ENCODE data around the gene SOX9. TPM values are rescaled to one million over a fixed set of nuclear protein-coding genes. Genes with fewer than 3 reads are reported as not detected.
A peak's percentile ranks its signal among the peaks of the same experiment; 100 is the strongest.

SOX9 gene
- total RNA-seq (ENCODE audit: unreplicated experiment) = 1.6 TPM
- long read RNA-seq = 0 reads

DNA sequence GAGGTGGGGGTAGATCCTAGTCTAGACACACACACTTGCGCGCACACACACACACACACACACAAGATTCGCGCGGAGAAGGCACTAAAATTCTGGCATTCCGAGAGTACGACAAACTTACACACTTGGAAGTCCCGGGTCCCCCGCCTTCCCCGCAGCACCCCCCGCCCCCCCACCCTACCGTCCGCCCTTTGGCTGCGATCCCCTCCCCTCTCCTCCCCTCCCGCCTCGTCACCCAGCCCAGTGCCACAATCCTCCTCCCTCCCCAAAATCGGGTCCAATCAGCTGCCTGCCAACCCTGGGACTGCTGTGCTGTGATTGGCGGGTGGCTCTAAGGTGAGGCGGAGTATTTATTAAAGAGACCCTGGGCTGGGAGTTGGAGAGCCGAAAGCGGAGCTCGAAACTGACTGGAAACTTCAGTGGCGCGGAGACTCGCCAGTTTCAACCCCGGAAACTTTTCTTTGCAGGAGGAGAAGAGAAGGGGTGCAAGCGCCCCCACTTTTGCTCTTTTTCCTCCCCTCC lies at the start of gene SOX9:
TSS of gene SOX9 (plus strand) at position 379 of the 522 bp plus-strand sequence. CDS start 372 bp downstream, outside the sequence.
- Mint-ChIP-seq H3K9me3 (ENCODE audit: unreplicated experiment) (peaks cover 10% of the 10 kb centered on the region), H3K4me3 (ENCODE audit: unreplicated experiment) (peak within 1 kb of the TSS; percentile 85), H3K27ac (ENCODE audit: unreplicated experiment) (no peak within 1 kb of the TSS), H3K27me3 (ENCODE audit: unreplicated experiment) (peaks cover 31% of the 10 kb centered on the region), H3K4me1 (ENCODE audit: low read depth, unreplicated experiment) (peaks cover 16% of the 10 kb centered on the region), H3K36me3 (ENCODE audit: unreplicated experiment) (peaks cover 4% of the 10 kb centered on the region)
- peak; percentile 42 for DNase-seq
- TF ChIP-seq, protein P1, sequence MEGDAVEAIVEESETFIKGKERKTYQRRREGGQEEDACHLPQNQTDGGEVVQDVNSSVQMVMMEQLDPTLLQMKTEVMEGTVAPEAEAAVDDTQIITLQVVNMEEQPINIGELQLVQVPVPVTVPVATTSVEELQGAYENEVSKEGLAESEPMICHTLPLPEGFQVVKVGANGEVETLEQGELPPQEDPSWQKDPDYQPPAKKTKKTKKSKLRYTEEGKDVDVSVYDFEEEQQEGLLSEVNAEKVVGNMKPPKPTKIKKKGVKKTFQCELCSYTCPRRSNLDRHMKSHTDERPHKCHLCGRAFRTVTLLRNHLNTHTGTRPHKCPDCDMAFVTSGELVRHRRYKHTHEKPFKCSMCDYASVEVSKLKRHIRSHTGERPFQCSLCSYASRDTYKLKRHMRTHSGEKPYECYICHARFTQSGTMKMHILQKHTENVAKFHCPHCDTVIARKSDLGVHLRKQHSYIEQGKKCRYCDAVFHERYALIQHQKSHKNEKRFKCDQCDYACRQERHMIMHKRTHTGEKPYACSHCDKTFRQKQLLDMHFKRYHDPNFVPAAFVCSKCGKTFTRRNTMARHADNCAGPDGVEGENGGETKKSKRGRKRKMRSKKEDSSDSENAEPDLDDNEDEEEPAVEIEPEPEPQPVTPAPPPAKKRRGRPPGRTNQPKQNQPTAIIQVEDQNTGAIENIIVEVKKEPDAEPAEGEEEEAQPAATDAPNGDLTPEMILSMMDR (IDR thresholded peaks at IDR 0.05; ENCODE audit: partially characterized antibody, unreplicated experiment) = no peak

DNA sequence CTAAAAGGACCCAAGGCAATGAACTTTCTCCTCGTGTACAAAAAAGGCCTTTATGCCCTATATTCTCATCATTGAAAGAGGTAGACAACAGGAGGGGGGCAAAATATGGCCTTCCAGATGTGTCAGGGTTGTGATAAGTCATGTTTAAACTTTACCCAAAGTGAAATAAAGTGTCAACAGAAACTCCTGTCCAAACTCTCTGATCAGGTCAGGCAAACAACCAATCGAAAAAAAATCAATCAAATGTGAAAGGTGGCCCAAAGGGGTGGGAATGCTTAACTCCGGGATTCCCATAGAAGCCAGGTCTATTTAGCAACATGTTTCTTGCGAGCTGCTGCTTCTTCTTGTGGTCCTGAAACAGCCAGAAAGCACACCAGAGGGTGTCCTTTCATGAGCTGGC lies 49.5 kb upstream of the SOX9 start:
- no peak overlapping the region for H3K27ac Mint-ChIP-seq (ENCODE audit: unreplicated experiment)
- no peak for DNase-seq
- H3K36me3 Mint-ChIP-seq (ENCODE audit: unreplicated experiment) = peaks cover 2% of the 10 kb centered on the region
- TF ChIP-seq, protein P1 (IDR thresholded peaks at IDR 0.05; ENCODE audit: partially characterized antibody, unreplicated experiment) = no peak
- H3K4me3 Mint-ChIP-seq (ENCODE audit: unreplicated experiment) = no peak overlapping the region
- peaks cover under 1% of the 10 kb centered on the region for H3K9me3 Mint-ChIP-seq (ENCODE audit: unreplicated experiment)
- peaks cover 2% of the 10 kb centered on the region for H3K27me3 Mint-ChIP-seq (ENCODE audit: unreplicated experiment)
- peaks cover 6% of the 10 kb centered on the region for H3K4me1 Mint-ChIP-seq (ENCODE audit: low read depth, unreplicated experiment)

DNA sequence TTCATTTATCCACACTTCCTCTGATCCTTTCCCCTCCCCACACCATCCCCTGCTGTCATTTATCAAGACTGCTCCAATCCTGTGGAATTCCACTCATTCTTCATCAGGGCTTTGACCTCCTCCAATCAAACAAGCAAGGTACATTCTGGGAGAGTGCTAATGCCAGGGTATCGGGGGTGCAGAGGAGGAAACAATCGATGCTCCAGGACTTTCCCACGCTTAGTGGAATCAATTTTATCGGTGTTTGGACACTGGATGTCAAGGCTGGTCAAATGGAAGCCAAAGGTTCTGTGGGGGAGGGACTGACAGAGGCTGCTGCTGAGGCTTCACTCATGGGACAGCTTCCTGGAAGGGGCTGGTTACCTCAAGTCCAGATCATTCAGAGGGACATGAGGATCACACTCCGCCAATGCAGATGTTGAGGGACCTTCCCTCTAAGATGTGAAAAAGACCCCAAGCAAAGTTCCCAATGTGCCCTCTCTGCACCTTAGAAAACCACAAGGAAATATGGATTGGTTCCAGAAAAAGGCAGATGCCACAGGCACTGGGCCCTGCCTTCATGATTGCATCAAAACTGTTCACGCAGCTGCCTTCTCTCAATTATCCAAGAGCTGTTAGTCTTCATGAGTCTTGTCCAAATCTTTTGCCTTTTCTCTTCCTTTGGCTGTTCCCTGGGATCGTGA lies 44.7 kb upstream of the SOX9 start:
- Mint-ChIP-seq H3K4me1 (ENCODE audit: low read depth, unreplicated experiment) (peaks cover 6% of the 10 kb centered on the region), H3K36me3 (ENCODE audit: unreplicated experiment) (no peaks in the 10 kb centered on the region), H3K9me3 (ENCODE audit: unreplicated experiment) (peaks cover 4% of the 10 kb centered on the region), H3K4me3 (ENCODE audit: unreplicated experiment) (no peak overlapping the region), H3K27ac (ENCODE audit: unreplicated experiment) (no peak overlapping the region), H3K27me3 (ENCODE audit: unreplicated experiment) (peaks cover 3% of the 10 kb centered on the region)
- TF ChIP-seq, protein P1 (IDR thresholded peaks at IDR 0.05; ENCODE audit: partially characterized antibody, unreplicated experiment) = no peak
- no peak for DNase-seq

DNA sequence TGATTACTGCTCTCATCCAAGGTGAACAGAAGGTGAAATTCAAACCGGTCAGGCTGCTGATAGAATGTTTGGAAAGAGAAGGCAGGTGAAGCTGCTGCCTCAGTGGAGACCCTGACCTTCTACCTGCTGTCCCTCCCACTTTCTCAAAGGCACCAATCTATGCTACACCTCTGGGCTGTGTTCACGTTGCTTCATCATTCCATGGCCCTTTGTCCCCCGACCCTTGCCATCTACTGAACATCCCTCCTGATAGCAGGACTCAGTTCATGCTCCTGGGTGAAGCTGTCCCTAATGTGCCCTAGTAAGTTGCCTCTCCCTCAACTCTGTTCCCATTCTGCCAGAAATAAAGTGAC lies 44.2 kb upstream of the SOX9 start:
- Mint-ChIP-seq H3K4me1 (ENCODE audit: low read depth, unreplicated experiment) (peaks cover 3% of the 10 kb centered on the region), H3K27me3 (ENCODE audit: unreplicated experiment) (peaks cover 2% of the 10 kb centered on the region), H3K4me3 (ENCODE audit: unreplicated experiment) (no peak overlapping the region), H3K27ac (ENCODE audit: unreplicated experiment) (no peak overlapping the region), H3K36me3 (ENCODE audit: unreplicated experiment) (no peaks in the 10 kb centered on the region), H3K9me3 (ENCODE audit: unreplicated experiment) (peaks cover 4% of the 10 kb centered on the region)
- DNase-seq = no peak
- TF ChIP-seq, protein P1 (IDR thresholded peaks at IDR 0.05; ENCODE audit: partially characterized antibody, unreplicated experiment) = no peak

DNA sequence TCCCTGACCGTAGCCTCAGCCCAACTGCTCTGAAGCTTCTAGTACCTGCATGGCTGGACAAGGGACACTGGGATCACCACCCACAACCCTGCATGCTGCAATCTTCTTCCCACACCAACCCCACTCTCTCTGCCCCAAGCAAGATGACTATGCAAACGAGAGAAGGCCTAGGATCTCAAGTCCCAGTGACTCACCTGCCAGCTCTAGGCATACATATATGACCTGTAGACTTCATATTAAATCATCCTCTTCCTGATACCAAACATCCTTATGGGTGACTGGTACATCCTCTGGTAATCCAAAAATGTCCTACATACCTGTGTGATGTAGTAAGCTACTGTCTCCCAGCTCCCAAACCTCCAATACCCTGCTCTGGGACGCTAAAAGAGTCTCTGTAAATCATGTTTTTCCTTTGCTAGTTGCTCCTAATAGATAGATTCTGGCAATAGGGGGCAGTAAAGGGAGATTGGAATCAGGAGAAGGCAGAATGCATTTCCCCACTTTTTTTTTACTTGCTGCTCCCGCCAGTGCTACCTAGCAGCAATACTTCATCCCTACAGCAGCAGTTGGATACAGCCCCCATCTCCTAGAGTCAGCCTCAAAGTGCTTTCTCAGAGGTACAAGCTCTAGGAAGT lies 43.4 kb upstream of the SOX9 start:
- Mint-ChIP-seq H3K36me3 (ENCODE audit: unreplicated experiment) (no peaks in the 10 kb centered on the region), H3K9me3 (ENCODE audit: unreplicated experiment) (peaks cover 4% of the 10 kb centered on the region)

More for the DNA sequence above, 43.4 kb upstream of the SOX9 start:
- no peak overlapping the region for H3K27ac Mint-ChIP-seq (ENCODE audit: unreplicated experiment)
- no peaks in the 10 kb centered on the region for H3K4me1 Mint-ChIP-seq (ENCODE audit: low read depth, unreplicated experiment)
- TF ChIP-seq, protein P1 (IDR thresholded peaks at IDR 0.05; ENCODE audit: partially characterized antibody, unreplicated experiment) = no peak
- DNase-seq = no peak
- H3K27me3 Mint-ChIP-seq (ENCODE audit: unreplicated experiment) = peaks cover 2% of the 10 kb centered on the region
- no peak overlapping the region for H3K4me3 Mint-ChIP-seq (ENCODE audit: unreplicated experiment)

Data from glutamatergic neuron (in vitro differentiated cells).